Type B pancreatic cell (in vitro differentiated cells): ENCODE data around the gene NANOS3. TPM values are rescaled to one million over a fixed set of nuclear protein-coding genes. Genes with fewer than 3 reads are reported as not detected.

Experiments
- DNase-seq: peaks from one replicate; pipeline ENCODE4 v3.0.0; 2021; ENCODE audit warnings: mixed read lengths; ENCODE audit not compliant: unreplicated experiment; ENCODE audit errors: extremely low spot score
- H3K27ac Mint-ChIP-seq: 2 replicates; pipeline ENCODE4 v1.8.0; 2021; ENCODE audit warnings: mild to moderate bottlenecking, mixed read lengths
- H3K27me3 Mint-ChIP-seq: 2 replicates; pipeline ENCODE4 v1.8.0; 2021; ENCODE audit warnings: mixed read lengths
- H3K36me3 Mint-ChIP-seq: 2 replicates; pipeline ENCODE4 v1.8.0; 2021; ENCODE audit warnings: mixed read lengths
- H3K4me1 Mint-ChIP-seq: one replicate; pipeline ENCODE4 v1.8.0; 2021; ENCODE audit warnings: mixed read lengths; ENCODE audit not compliant: unreplicated experiment
- H3K4me3 Mint-ChIP-seq: 2 replicates; pipeline ENCODE4 v1.8.0; 2021; ENCODE audit warnings: mild to moderate bottlenecking, mixed read lengths
- H3K9me3 Mint-ChIP-seq: 2 replicates; pipeline ENCODE4 v1.8.0; 2021; ENCODE audit warnings: mixed read lengths
- CTCF ChIP-seq: fragments of 200-600 bp; sonication (generic); conservative IDR thresholded peaks from 2 replicates; pipeline ENCODE4 v1.5.0; 2021; ENCODE audit warnings: antibody characterized with exemption, mild to moderate bottlenecking
- long read RNA-seq: library from polyadenylated mRNA; unstranded; transcript quantifications from one replicate; pipeline ENCODE4 v2.0.0, GENCODE V29; 2020
- total RNA-seq: library from RNA; stranded (reverse); gene quantifications from 2 replicates; pipeline ENCODE4 v1.2.1, GENCODE V29; 2021; ENCODE audit warnings: low replicate concordance

The NANOS3 gene
- 0.69 and 2.8 TPM in 2 replicates for total RNA-seq
- long read RNA-seq, result 0 reads

DNA sequence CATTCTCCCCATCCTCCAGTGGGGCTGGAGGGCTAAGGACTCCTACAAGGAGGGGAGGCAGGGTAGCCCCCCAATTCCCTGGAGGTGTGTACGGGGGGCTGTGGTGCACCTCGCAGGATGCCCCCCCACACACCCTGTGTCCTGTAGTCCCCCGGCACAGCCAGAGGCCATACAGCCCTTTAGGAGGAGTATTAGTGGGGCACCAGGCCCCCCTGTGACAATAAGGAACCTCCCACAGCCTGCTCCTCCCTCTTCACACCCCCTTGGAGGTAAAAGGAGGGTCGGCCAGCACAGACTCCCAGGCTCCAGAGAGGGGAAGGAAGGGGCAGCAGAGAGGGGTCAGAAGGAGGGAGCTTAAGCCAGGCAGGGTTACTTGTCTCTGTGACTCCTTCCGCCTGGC lies at the start of gene NANOS3:
NANOS3 (plus strand) TSS at position 301 of the 400 bp plus-strand sequence. CDS start 115 bp downstream, outside the sequence.
- Mint-ChIP-seq H3K4me3 (no peak within 1 kb of the TSS), H3K9me3 (no peaks in the 10 kb centered on the region), H3K4me1 (peaks cover 10% of the 10 kb centered on the region), H3K36me3 (no peaks in the 10 kb centered on the region), H3K27me3 (no peaks in the 10 kb centered on the region), H3K27ac (no peak within 1 kb of the TSS)
- no peak for DNase-seq
- no peak for TF ChIP-seq CTCF

DNA sequence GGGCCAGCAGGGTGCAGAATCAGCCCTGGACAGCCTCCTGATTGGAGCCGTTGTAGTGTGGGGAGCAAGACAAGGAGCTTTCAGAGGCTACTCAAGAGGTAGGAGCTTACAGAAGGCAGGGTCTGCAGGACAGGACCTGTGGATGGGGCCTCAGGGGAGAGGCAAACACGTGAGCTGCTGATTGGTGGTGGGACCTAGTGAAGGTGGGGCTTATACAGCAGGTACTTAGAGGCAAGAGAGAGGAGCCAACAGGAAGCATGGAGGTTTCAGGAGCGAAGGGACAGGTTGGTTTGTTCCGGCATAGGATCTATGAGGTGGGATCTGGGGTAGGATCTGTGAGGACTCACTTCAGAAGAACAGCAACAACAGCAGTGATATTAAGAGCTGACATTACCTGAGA lies 49.3 kb upstream of the NANOS3 start:
- Mint-ChIP-seq H3K36me3 (peaks cover 10% of the 10 kb centered on the region), H3K4me3 (no peak overlapping the region), H3K27ac (no peak overlapping the region), H3K9me3 (no peaks in the 10 kb centered on the region), H3K4me1 (no peaks in the 10 kb centered on the region), H3K27me3 (no peaks in the 10 kb centered on the region)
- no peak for TF ChIP-seq CTCF
- no peak for DNase-seq

DNA sequence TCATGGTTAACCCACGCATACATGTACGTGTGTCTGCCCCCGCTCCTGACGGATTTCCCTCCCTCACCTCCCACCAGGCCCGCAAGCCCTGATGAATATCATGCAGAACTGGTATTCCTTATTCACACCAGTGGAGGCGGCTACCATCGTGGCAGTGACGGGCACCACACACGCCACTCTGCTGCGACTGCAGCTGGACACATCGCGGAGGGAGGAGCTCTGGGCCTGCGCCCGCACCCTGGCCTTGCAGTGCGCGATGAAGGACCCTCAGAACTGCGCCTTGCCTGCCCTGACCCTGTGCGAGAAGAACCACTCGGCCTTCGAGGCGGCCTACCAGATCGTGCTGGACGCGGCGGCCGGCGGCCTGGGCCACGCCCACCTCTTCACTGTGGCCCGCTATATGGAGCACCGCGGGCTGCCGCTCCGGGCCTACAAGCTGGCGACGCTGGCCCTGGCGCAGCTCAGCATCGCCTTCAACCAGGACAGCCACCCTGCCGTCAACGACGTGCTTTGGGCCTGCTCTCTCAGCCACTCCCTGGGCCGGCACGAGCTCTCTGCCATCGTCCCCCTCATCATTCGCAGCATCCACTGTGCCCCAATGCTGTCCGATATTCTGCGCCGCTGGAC lies 46.7 kb upstream of the NANOS3 start:
- no peak for DNase-seq
- Mint-ChIP-seq H3K4me1 (peaks cover 6% of the 10 kb centered on the region), H3K27ac (no peak overlapping the region), H3K4me3 (no peak overlapping the region), H3K27me3 (no peaks in the 10 kb centered on the region), H3K9me3 (no peaks in the 10 kb centered on the region), H3K36me3 (peaks cover 6% of the 10 kb centered on the region)
- TF ChIP-seq CTCF, result no peak

DNA sequence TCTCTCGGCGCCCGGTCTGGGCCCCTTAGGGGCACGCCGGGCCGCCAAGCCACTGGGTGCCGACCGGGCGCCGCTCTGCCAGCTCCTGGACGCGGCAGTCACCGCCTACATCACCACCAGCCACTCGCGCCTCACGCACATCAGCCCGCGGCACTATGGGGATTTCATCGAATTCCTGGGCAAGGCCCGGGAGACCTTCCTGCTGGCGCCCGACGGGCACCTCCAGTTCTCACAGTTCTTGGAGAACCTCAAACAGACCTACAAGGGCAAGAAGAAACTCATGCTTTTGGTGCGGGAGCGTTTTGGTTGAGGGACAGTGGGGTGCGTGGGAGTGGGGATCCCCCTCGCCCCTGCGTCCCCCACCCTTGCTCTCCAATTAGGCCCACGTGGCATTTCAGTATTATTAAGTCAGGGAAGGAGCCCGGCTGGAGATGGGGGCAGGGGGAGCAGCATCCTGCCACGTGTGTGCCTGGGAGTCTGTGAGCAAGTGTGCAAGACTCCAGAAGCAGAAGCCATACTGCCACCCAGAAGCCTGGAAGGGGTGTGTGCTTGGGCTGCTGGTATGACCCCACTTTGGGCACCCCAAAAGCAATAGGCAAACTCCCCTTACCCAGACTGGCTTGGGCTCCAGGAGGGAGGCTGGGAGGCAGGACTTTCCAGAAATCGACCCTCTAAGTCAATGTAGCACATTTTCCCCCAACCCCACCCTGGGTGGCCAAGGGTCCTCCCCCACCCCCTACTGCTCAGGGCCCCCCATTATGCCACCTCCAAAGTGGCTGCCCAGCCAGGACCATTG lies 46.0 kb upstream of the NANOS3 start:
- no peak overlapping the region for H3K4me3 Mint-ChIP-seq
- no peak overlapping the region for H3K27ac Mint-ChIP-seq
- H3K36me3 Mint-ChIP-seq, result peaks cover 3% of the 10 kb centered on the region
- H3K27me3 Mint-ChIP-seq, result no peaks in the 10 kb centered on the region
- H3K4me1 Mint-ChIP-seq, result peaks cover 6% of the 10 kb centered on the region
- H3K9me3 Mint-ChIP-seq, result no peaks in the 10 kb centered on the region
- TF ChIP-seq CTCF, result no peak
- DNase-seq, result no peak

- no peak overlapping the region for H3K4me3 Mint-ChIP-seq
- no peaks in the 10 kb centered on the region for H3K36me3 Mint-ChIP-seq
- H3K27ac Mint-ChIP-seq, result no peak overlapping the region
These were observed 45.1 kb upstream of the NANOS3 start for GRCh38 chr19:13831537-13832467.

More at GRCh38 chr19:13831537-13832467, 45.1 kb upstream of the NANOS3 start:
- H3K27me3 Mint-ChIP-seq, result no peaks in the 10 kb centered on the region
- peaks cover 6% of the 10 kb centered on the region for H3K4me1 Mint-ChIP-seq
- H3K9me3 Mint-ChIP-seq, result no peaks in the 10 kb centered on the region
- no peak for TF ChIP-seq CTCF
- no peak for DNase-seq
